Transverse colon (tissue), 4 donors: Measurements from ENCODE around the gene PC. TPM values are rescaled to one million over a fixed set of nuclear protein-coding genes. Genes with fewer than 3 reads are reported as not detected.

ENCODE experiments used
- DNase-seq: peaks from one replicate; pipeline ENCODE4 v3.0.0-alpha.2; 2019
- H3K27ac ChIP-seq, 4 donors: fragments of 200-600 bp; sonication (generic); 2 replicates each; pipeline ENCODE4 v1.5.1; 2016 to 2018; ENCODE audit warnings: inconsistent platforms in 4 of 4
- H3K27me3 ChIP-seq: fragments of 200-600 bp; sonication (generic); 2 replicates; pipeline ENCODE4 v1.5.1; 2017; ENCODE audit warnings: inconsistent platforms
- H3K36me3 ChIP-seq, 4 donors: fragments of 200-600 bp; sonication (generic); 2 replicates each; pipeline ENCODE4 v1.5.1; 2017 to 2019; ENCODE audit warnings: inconsistent platforms in 4 of 4
- H3K4me1 ChIP-seq, 4 donors: fragments of 200-600 bp; sonication (generic); 2 replicates each; pipeline ENCODE4 v1.5.1; 2017 to 2020; ENCODE audit warnings: inconsistent platforms in 4 of 4
- H3K4me3 ChIP-seq, 4 donors: fragments of 200-600 bp; sonication (generic); 1 replicate in 1 of 4; 2 replicates in 3 of 4; pipeline versions ENCODE4 v1.5.1 to v1.6.1; 2017 to 2019; ENCODE audit warnings: inconsistent platforms in 4 of 4
- H3K9me3 ChIP-seq, 2 donors: fragments of 200-600 bp; sonication (generic); 2 replicates each; pipeline ENCODE4 v1.5.1; 2017 to 2019; ENCODE audit warnings: inconsistent platforms in 2 of 2
- EP300 ChIP-seq: sonication (generic); formaldehyde crosslinking; IDR thresholded peaks from one replicate; pipeline ENCODE4 v1.6.1; 2017; ENCODE audit warnings: antibody characterized with exemption, low read depth
- POLR2A ChIP-seq: fragments of 450-650 bp; IDR thresholded peaks from one replicate; pipeline ENCODE4 v1.6.1; 2016; ENCODE audit warnings: antibody characterized with exemption, mild to moderate bottlenecking, moderate library complexity
- POLR2AphosphoS5 ChIP-seq, 3 donors: sonication (generic); formaldehyde crosslinking; IDR thresholded peaks; one replicate each; pipeline ENCODE4 v1.6.1; 2016; ENCODE audit warnings: antibody characterized with exemption in 3 of 3
- WGBS, 2 donors: methylation state at CpG; one replicate each; pipeline ENCODE4 v1.1.5; 2018; ENCODE audit warnings: low coverage in 1 of 2; 5-methylcytosine and 5-hydroxymethylcytosine counted together
- in situ Hi-C, 4 donors: fragments of 200-750 bp; cut with MboI; loops; one replicate each; pipeline versions ENCODE4 v1.15.0 to v1.15.1; 2017; ENCODE audit warnings: low sequenced_read_pairs in 3 of 4, low pct_ligation_motif_present in 1 of 4, low pct_unique_long_range_greater_than_20kb in 1 of 4
- intact Hi-C: fragments of 100-400 bp; cut with DNase I; formaldehyde crosslinking; loops from one replicate; pipeline ENCODE4 v1.15.1; 2023; ENCODE audit warnings: low total_unique reads
- total RNA-seq, 4 donors: library from RNA; depleted of rRNA; stranded (reverse); fragments of >200 nt; gene quantifications; one replicate each; pipeline ENCODE4 v1.1.0, GENCODE V29; 2016
- TF ChIP-seq, protein P1 (sequence below), 5 experiments: fragments of 200-600 bp in 3 of 5; fragments of 450-650 bp in 2 of 5; sonication (generic) in 3 of 5; IDR thresholded peaks; 1 replicate in 2 of 5; 2 replicates in 3 of 5; pipeline ENCODE4 v1.5.1; 2016 to 2017; ENCODE audit warnings: antibody characterized with exemption in 5 of 5, inconsistent platforms in 3 of 5, mild to moderate bottlenecking in 2 of 5, moderate library complexity in 1 of 5

Gene PC
- total RNA-seq, 4 donors from 2014 or later, result 14.9 to 246 (median 38.1) TPM

DNA sequence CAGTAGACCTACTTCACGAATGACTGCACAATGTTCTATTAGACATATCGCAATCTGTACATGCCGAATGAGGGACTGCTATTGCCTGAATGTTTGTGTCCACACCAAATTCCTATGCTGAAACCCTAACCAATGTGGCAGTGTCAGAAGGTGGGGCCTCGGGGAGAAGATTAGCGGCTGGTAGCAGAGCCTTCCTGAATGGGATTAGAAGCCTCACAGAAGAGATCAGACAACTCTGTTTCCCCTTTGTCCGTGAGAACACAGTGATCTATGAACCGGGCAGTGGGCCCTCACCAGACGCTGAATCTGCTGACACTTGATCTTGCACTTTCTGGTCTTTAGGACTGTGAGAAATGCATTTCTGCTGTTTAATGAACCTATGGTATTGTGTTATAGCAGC, 68.2 kb downstream of the PC start:
- no peak overlapping the region for H3K27ac ChIP-seq
- H3K36me3 ChIP-seq, result no peaks in the 10 kb centered on the region
- in situ Hi-C loops, result no loop called here
- WGBS, 2 donors, result 78 to 88% methylated on average over 6 to 8 of the region's 8 CpGs
- no peaks in the 10 kb centered on the region for H3K27me3 ChIP-seq
- H3K4me1 ChIP-seq, result no peaks in the 10 kb centered on the region
- DNase-seq, result no peak
- no peak overlapping the region for H3K4me3 ChIP-seq
- TF ChIP-seq EP300 (no peak), POLR2A (no peak)
- TF ChIP-seq, protein P1, sequence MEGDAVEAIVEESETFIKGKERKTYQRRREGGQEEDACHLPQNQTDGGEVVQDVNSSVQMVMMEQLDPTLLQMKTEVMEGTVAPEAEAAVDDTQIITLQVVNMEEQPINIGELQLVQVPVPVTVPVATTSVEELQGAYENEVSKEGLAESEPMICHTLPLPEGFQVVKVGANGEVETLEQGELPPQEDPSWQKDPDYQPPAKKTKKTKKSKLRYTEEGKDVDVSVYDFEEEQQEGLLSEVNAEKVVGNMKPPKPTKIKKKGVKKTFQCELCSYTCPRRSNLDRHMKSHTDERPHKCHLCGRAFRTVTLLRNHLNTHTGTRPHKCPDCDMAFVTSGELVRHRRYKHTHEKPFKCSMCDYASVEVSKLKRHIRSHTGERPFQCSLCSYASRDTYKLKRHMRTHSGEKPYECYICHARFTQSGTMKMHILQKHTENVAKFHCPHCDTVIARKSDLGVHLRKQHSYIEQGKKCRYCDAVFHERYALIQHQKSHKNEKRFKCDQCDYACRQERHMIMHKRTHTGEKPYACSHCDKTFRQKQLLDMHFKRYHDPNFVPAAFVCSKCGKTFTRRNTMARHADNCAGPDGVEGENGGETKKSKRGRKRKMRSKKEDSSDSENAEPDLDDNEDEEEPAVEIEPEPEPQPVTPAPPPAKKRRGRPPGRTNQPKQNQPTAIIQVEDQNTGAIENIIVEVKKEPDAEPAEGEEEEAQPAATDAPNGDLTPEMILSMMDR (IDR thresholded peaks at IDR 0.05), result no peak
- H3K9me3 ChIP-seq, result no peaks in the 10 kb centered on the region
- intact Hi-C loops, result loop anchor here (5.0 kb wide), 1 partner anchor 188 kb away; no protein-coding TSS in a partner anchor

DNA sequence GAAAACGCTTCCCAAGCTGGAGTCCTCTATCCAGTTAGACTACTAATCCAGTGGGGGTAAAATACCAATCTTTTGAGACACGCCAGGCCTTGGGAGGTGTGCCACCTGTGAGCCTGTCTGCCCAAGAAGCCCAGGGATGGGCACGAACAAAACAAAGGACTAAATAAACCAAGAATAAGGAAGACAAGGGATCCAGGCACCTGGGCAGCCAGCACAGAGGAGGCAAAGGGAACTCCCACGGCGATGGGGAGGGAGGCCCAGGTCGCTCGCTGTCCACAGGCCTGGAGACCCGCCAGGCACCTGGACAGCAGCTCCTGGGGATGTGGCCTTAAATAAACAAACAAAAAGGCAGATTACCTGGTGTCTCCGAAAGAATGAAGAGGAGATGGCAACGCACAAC, 69.9 kb downstream of the PC start:
- no peaks in the 10 kb centered on the region for H3K36me3 ChIP-seq
- no peaks in the 10 kb centered on the region for H3K9me3 ChIP-seq
- no peak overlapping the region for H3K4me3 ChIP-seq
- in situ Hi-C loops (no loop called here), intact Hi-C loops (loop anchor here (5.0 kb wide), 1 partner anchor 186 kb away; no protein-coding TSS in a partner anchor)
- no peak for DNase-seq
- H3K27ac ChIP-seq, result no peak overlapping the region
- peaks cover 0 to 3% (median under 1%) of the 10 kb centered on the region in 4 donors for H3K4me1 ChIP-seq
- no peaks in the 10 kb centered on the region for H3K27me3 ChIP-seq
- TF ChIP-seq POLR2A (no peak), POLR2AphosphoS5 (IDR thresholded peaks at IDR 0.05) (no peak), EP300 (no peak)
- TF ChIP-seq, protein P1 (IDR thresholded peaks at IDR 0.05), result no peak
- 83 to 87% methylated on average over 9 to 10 of the region's 10 CpGs for WGBS, 2 donors

DNA sequence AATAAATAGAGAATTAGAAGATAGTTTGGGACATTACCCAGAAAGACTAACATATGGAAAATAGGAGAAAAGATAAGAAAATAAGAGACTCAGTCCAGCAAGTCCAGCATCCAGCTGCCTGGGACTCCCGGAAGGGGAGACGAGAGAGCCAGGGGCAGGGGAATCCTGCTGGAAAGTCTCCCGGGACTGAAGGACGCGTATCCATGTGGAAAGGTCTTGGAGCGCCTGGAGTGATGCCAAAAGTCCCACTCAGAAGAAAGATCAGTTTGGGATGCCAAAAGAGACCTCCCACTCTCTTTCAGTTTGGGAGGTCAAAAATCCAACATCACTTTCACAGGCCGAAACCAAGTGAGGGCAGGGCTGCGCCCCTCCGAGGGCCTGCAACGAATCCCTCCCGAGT, 70.7 kb downstream of the PC start:
- 85 to 88% methylated on average over 4 to 11 of the region's 11 CpGs for WGBS, 2 donors
- H3K36me3 ChIP-seq, result no peaks in the 10 kb centered on the region
- H3K9me3 ChIP-seq, result no peaks in the 10 kb centered on the region
- H3K4me1 ChIP-seq, result peaks cover 0 to 9% (median 4%) of the 10 kb centered on the region in 4 donors
- no peak overlapping the region for H3K4me3 ChIP-seq
- no peaks in the 10 kb centered on the region for H3K27me3 ChIP-seq
- no peak overlapping the region for H3K27ac ChIP-seq
- intact Hi-C loops, result loop anchor here (5.0 kb wide), 1 partner anchor 185 kb away; no protein-coding TSS in a partner anchor
- DNase-seq, result no peak
- in situ Hi-C loops, result no loop called here
- TF ChIP-seq POLR2AphosphoS5 (IDR thresholded peaks at IDR 0.05), result no peak
- TF ChIP-seq EP300, result no peak
- TF ChIP-seq, protein P1 (IDR thresholded peaks at IDR 0.05), result no peak
- no peak for TF ChIP-seq POLR2A

DNA sequence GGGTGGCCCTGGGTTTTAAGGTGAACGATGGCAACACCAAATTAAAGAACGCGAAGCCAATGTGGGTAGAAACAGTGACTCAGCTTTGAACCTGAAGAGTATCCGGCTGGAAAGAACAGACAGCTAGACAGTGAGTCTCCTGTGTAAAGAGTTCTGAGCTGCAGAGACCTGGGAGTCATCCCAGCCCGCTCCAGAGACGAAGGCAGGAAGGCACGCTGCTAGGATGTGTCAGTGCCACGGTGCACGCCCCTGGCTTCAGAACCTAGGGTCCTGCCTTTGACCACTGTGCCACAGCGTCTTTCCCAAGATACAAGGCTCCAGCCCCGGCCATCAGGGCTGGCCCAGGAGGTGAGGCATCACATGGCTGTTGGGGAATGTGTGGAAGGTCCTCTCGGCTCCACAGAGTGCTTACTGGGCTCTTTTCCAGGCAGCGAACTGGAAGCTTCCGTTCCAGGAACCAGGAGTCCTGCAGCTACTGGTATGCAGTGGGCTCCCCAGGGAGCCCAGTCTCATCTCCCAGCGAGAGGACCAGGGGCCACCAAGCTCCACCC, 71.4 kb downstream of the PC start:
- Histone ChIP-seq H3K4me3 (no peak overlapping the region), H3K36me3 (no peaks in the 10 kb centered on the region), H3K4me1 (peaks cover 0 to 13% (median 4%) of the 10 kb centered on the region in 4 donors), H3K9me3 (no peaks in the 10 kb centered on the region), H3K27ac (no peak overlapping the region), H3K27me3 (no peaks in the 10 kb centered on the region)
- in situ Hi-C loops (no loop called here), intact Hi-C loops (loop anchor here (5.0 kb wide), 1 partner anchor 184 kb away; no protein-coding TSS in a partner anchor)
- DNase-seq, result no peak
- no peak for TF ChIP-seq EP300
- TF ChIP-seq, protein P1 (IDR thresholded peaks at IDR 0.05), result no peak
- TF ChIP-seq POLR2AphosphoS5 (IDR thresholded peaks at IDR 0.05), result no peak
- TF ChIP-seq POLR2A, result no peak
- WGBS, 2 donors, result 81 to 97% methylated on average over 6 to 13 of the region's 15 CpGs
